NCI-H1436 (cell line): ENCODE data around the gene DOK6.
"Not testable (repeated sequence)": the region's sequence is repeated elsewhere in the genome, so short reads cannot be mapped to it uniquely, and the experiment has no call there.

Source experiments
- DNase-seq: peaks from one replicate; lab custom pipeline; 2025; lab: John Stamatoyannopoulos, UW

Gene DOK6

DNA sequence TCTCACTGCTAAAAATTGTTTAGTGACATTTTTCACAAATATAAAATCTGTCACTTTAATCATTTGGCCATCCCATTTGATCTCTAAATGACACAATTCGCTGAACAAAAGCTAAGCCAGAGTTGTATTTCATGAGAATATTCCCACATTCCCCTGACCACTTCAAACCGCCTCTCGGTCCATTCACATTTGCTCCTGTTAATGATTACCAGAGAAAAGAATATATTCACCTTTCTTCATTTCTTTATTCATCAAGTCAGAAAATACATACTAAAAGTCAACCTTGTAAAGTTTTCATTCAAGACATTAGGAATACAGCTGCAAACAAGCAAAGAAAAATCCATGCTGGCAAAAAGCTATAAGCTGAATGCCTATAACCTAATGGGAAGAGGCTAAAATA is 225.5 kb downstream of the DOK6 start:
- no peak for DNase-seq

GRCh38 chr18:69626643-69627242 is 226.1 kb downstream of the DOK6 start:
- DNase-seq: no peak

- no peak for DNase-seq
Observed at GRCh38 chr18:69628774-69629359, 228.2 kb downstream of the DOK6 start.

GRCh38 chr18:69631281-69631680 is 230.6 kb downstream of the DOK6 start:
- no peak for DNase-seq

DNA sequence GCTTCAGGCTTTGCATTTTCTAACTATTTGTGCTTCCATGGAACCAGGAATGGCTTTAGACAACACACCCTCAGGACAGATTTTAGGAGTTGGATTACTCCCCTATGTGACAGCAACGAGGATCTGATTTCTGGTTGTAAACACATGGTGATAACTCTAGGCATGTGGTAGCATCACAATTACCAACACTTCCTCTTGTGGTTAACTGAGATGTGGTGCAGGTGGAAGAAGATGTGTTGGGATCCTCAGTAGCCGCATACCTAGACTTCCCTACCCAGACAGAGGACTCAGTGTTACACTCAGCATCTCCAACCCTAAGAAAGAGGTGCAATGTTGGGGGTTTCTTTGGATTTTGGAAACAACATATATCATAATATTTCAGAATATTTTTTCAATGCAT is 234.8 kb downstream of the DOK6 start:
- DNase-seq: no peak

DNA sequence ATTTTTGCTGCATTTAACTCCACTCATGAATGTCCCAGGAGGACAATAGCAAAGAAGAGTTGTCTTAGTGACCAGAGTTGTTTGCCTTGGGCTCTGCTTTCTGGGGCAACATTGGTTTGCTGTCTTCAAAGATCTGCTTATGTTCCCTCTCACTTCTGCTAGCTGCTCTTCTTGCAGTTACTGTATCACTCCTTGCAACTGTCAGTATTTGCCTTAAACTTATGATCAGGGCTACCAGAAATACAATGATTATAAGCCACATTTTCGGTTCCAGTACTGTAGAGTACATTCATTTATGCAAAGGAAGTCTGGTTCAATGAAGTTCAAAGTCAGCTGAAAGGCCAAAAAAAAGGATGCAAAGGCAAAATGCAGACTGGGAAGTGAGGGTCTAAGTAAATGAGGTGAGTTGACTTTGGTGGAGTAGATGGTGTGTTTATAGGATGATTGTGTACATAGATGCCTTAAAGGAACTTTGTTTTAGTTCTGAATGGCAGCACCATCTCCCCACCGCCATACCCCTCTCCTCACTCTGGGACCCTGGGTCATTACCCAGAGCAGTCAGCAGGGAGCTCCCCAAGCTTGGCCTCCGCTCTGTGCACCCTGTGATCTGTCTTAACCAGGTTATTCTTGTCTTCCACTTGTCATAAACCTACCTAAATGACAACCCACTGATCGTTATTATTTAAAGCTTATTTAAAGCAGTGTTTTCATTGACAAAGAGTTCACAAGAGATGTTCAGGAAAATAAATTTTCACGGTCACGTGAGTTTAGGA is 236.0 kb downstream of the DOK6 start:
- no peak for DNase-seq

DNA sequence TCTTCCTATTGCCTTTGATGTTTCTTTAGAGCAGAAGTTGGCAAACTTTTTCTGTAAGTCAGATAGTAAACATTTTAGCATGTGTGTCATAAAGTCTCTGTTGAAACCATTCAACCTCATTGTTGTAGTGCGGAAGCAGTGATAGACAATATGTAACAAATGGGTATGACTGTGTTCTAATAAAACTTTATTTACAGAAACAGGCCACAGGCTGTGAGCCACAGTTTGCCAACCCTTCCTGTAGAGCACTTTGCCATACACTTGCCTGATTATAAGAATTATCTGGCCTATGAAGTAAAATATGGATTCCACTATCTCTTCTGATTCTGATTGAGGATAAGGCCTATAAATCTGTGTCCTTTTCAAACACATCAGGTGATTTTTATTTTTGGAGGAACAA is 237.4 kb downstream of the DOK6 start:
- no peak for DNase-seq

DNA sequence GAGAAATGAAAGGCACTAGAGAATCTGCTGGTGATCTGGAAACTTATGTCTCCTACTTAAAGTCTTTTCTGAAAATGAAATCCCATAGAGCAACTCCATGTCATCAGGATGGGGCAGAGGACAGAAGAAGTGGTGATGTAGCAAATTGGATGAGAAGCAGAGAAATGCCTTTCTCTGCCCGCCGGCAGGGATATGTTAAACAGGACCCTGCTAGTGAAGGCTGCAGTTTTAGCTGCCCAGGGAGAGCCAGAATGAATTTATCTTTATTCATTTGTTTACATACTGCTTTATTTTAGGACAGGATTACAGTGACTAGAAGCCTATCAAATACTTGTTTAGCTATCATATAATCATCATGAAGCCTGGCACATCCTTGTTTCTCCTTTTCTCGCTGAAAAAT is 247.0 kb downstream of the DOK6 start:
- DNase-seq: no peak

GRCh38 chr18:69648486-69648885 is 247.8 kb downstream of the DOK6 start:
- peak; percentile 7 for DNase-seq

GRCh38 chr18:69649684-69650083 is 249.0 kb downstream of the DOK6 start:
- DNase-seq: no peak

- DNase-seq: no peak
Observed at GRCh38 chr18:69651243-69651642, 250.6 kb downstream of the DOK6 start.

GRCh38 chr18:69655816-69656215 is 255.1 kb downstream of the DOK6 start:
- DNase-seq: no peak

DNA sequence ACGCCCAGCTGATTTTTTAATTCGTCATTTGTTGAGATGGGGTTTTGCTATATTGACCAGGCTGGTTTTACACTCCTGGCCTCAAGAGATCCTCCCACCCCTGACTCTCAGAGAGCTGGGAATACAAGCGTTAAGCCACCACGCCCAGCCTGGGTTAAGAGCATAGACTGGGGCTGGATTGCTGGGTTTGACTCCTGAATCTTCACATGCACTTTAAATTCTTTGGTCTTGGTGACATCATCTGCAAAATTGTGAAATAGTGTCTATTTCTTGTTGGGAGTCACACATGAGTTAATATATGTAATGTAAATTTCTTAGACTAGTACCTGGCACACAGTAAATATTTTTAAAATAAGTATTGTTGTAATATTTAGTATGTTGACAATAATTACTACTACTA is 257.4 kb downstream of the DOK6 start:
- no peak for DNase-seq

DNA sequence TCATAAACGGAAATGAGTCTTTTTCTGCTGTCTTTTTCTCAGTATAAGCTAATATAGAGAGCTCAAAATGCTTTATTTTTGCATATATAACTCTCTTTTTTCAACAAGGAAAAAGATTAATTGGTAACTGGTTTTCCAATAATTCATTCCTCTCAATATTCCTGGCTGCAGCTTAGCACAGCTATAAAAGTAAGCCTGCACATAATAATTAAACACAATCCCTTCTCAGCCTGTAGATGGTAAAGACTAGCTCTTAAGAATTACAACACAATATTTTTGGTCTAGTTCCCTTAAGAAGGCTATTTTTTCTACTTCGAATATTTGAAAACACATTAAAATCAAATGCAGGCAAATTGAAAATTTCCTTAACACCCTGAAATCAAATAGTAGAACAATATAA is 258.0 kb downstream of the DOK6 start:
- no peak for DNase-seq

GRCh38 chr18:69659142-69659651 is 258.5 kb downstream of the DOK6 start:
- peak; percentile 51 for DNase-seq

- DNase-seq: not testable (repeated sequence)
Observed at GRCh38 chr18:69662090-69662489, 261.4 kb downstream of the DOK6 start.

- no peak for DNase-seq
Observed at GRCh38 chr18:69664399-69664798, 263.7 kb downstream of the DOK6 start.

- no peak for DNase-seq
Observed at GRCh38 chr18:69674292-69674877, 273.7 kb downstream of the DOK6 start.

DNA sequence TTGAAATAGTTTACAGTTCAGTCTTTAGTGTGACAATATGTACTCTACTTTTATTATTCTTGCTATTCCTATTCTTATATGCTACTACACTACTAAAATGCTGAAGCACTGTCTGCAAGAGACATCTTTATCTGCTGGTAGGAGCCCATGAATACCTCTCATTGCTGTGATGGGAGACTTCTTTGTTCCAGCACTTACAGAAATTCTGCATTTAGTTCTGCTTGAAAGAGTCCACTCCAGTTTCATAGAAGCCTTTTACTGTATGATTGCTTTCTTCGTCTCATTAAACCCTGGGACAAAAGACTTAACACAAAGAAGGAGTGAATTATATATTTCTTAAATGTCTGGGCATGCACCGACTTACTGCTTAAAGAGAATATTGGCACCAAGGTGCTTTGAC is 274.3 kb downstream of the DOK6 start:
- DNase-seq: peak; percentile 63

- no peak for DNase-seq
Observed at GRCh38 chr18:69677595-69677994, 276.9 kb downstream of the DOK6 start.

DNA sequence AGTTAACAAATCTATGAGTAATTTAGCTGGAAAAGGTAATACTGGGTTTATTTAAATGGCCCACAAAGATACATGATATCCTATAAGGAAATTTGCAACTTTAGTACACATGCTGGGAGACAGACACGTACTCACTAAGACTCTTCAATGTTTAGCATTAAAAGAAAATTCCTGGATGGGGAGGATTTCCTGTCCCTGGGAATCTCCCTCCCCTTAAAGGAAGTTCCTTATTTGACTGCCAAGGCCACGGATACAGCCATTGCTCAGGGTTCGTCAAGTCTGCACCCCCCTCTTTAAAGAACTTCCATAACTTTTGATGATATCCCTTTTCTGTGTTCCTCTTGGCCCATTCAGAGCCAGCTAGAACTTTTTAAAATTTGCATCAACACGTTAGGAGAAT is 279.4 kb downstream of the DOK6 start:
- no peak for DNase-seq

DNA sequence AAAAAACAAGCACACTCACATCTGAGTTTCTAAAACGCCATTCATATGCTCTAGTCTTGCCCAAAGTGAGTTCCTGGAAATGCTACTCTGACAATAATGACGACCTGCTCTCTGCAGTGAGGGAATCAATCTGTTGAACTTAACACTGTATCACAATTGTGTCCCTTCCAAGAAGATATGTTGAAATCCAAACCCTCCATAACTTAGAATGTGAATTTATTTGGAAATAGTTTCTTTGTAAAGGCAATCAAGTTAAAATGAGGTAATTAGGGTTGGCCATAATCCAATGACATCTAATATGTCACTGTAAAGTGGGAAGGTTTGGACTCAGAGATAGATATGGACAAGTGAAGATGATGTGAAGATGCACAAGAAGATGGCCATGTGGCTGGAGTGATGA is 282.5 kb downstream of the DOK6 start:
- DNase-seq: no peak

- no peak for DNase-seq
Observed at GRCh38 chr18:69684789-69685188, 284.1 kb downstream of the DOK6 start.
